Measurements from ENCODE around the gene IL36B. TPM values are rescaled to one million over a fixed set of nuclear protein-coding genes. Genes with fewer than 3 reads are reported as not detected.

Gene IL36B
- not detected for total RNA-seq

DNA sequence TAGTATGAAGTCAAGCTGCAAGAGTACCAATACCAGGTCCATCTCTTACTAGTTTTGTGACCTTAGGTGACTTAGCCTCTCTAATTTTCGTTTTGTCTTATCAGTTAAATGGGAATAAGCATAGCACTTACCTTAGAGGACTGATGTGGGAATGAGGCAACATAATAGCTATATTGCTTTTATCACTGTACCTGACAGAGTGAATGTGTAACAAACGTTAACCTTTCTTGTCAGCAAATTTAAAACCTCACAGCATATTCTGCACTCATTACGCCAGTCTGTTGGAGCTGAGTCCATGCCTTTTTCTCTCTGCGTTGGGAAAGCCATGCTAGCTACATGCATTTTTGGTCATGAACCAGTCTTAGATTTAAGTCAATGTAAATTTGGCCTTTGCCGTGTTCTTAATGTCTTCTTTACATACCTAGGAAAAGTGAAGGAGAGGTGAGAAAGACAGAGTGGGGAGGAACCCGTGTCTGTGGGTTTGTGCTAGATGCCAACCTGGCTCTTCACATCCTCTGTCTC, at the start of gene IL36B:
Gene IL36B, minus strand, starts transcription at position 472 of the 522 bp plus-strand sequence.
- TF ChIP-seq, protein P1, sequence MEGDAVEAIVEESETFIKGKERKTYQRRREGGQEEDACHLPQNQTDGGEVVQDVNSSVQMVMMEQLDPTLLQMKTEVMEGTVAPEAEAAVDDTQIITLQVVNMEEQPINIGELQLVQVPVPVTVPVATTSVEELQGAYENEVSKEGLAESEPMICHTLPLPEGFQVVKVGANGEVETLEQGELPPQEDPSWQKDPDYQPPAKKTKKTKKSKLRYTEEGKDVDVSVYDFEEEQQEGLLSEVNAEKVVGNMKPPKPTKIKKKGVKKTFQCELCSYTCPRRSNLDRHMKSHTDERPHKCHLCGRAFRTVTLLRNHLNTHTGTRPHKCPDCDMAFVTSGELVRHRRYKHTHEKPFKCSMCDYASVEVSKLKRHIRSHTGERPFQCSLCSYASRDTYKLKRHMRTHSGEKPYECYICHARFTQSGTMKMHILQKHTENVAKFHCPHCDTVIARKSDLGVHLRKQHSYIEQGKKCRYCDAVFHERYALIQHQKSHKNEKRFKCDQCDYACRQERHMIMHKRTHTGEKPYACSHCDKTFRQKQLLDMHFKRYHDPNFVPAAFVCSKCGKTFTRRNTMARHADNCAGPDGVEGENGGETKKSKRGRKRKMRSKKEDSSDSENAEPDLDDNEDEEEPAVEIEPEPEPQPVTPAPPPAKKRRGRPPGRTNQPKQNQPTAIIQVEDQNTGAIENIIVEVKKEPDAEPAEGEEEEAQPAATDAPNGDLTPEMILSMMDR (IDR thresholded peaks at IDR 0.05; ENCODE audit: low read depth) = no peak

DNA sequence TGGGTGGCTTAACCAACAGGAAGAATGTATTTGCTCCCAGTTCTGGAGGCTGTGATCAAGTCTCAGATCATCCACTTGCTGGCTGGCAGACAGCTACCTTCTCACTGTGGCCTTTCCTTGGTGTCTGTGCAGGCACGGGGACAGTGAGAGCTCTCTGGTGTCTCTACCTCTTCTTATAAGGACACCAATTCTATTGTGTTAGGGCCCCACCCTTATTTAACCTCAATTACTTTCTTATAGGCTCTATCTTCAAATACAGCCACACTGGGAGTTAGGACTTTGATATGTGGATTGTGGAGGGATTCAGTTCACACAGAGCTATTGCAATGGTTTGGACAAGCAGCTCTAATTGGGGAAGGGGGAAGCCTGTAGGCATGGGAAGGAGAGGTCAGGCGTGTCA, 49.5 kb upstream of the IL36B start:
- TF ChIP-seq, protein P1 (IDR thresholded peaks at IDR 0.05; ENCODE audit: low read depth) = no peak

DNA sequence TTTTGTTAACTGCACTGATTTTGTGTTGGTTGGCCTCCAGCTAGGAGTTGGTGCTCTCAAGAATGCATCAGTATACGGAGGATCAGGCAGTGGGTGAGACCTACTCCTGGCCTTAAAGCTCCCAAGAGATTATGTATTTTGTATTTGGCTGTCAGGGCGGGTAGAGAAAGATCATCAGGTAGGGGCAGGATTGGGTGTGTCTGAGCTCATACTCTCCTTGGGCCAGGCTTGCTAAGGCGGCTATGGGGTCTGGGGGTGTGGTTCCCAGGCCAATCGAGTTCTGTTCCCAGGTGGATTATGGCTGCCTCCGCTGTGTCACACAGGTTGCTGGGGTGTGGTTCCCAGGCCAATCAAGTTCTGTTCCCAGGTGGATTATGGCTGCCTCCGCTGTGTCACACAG, 45.9 kb upstream of the IL36B start:
- TF ChIP-seq, protein P1 (IDR thresholded peaks at IDR 0.05; ENCODE audit: low read depth) = no peak

DNA sequence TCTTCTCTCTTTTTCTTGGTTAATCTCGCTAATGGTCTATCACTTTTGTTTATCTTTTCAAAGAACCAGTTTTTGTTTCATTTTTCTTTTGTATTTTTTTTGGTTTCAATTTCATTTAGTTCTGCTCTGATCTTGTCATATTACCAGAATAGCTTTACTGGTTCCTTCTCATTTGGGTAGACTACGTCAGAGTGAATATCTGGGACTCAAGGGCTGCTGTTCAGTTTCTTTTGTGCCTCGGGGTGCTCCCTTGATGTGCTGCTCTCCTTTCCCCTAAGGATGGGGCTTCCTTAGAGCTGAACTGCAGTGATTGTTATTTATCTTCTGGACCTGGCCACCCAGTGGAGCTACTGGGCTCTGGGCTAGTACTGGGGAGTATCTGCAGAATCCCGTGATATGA, 45.4 kb upstream of the IL36B start:
- TF ChIP-seq, protein P1 (IDR thresholded peaks at IDR 0.05; ENCODE audit: low read depth) = no peak

DNA sequence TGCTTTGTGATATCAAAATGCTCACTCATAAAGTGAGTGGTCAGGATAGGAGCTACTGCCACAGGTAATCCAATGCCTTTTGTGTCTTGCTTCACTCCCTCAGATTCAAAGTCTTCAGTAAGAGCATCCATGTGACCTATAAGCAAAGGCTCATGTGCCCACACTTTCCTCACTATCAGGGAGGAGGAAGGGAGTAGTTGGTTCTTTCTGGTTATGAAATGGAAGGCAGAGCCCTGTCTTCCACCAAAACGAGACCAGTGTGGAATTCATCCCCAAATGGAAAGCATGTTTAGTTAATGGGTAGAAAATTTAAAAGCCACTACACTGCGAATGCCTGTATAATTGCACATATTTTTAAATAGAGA, 40.9 kb upstream of the IL36B start:
- TF ChIP-seq, protein P1 (IDR thresholded peaks at IDR 0.05; ENCODE audit: low read depth) = no peak

DNA sequence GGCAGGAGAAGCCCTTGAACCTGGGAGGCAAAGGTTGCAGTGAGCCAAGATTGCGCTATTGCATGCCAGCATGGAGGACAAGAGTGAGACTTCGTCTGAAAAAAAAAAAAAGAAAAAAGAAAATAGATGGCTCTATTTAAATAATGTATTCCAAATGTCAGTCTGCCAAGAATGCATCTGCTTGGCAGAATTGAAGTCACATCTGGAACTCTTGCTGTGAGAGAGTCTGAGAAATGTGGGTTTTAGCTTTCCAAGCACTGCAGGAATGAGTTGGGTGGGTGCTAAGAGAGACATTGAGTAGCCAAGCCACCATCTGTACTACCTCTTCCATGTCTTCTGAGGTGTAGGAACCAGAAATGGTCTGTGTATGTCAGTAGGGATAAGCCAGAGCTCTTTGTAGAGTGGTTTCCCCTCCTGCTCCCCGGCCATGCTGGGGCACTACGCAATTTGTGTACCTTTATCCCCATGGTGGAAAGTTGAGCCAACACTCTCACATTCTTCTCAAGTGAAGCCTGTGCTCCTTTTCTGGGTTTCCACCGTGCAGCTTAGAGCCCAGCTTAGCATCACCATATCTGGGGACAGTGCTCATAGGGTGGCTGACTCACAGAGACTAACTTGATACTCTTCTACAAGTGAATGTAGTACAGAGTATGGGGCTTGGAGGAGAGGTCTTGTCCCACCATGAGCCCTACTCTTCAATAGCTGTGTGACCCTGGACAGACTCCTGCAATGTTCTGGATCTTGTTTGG, 40.4 kb upstream of the IL36B start:
- TF ChIP-seq, protein P1 (IDR thresholded peaks at IDR 0.05; ENCODE audit: low read depth) = no peak

DNA sequence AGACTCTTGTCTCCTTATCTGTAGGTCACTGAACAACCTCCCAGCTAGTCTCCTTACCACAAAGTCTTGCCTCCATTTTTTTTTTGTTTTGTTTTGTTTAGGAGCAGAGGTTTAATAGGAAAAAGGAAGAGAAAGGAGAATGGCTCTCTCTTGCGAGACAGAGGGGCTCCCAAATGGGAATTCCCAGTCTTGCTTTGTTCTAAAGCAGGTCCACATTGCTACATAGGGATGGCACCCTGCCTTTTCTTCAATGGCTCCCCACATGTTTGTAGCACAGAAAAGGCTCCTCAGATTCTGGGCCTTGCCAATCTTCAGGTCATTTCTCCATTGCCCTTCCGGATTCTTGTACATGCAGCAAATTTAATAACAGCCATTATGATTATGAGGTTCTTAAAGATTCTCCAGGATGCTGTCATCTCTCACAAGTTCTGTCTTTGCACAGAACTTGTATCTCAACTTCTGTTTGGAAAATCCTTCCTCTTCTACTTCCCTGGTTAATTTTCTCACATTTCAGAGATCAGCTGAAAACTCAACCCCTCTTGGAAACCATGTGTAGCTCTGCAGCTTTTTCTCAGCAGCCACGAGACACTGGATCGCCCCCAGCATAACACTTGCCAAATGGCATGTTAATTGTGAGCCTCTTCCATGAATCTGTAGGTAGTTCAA, 38.7 kb upstream of the IL36B start:
- TF ChIP-seq, protein P1 (IDR thresholded peaks at IDR 0.05; ENCODE audit: low read depth) = no peak

Data from subcutaneous adipose tissue (tissue), 4 donors.